Measurements from ENCODE around the gene HCN2. TPM values are rescaled to one million over a fixed set of nuclear protein-coding genes. Genes with fewer than 3 reads are reported as not detected.

Gene HCN2
- total and polyA plus RNA-seq, 9 of the 15 experiments (the other 6 are each of a cell fraction or from before 2014, with no cell fraction given), result 0.29 to 4.2 (median 0.82) TPM; not detected in 2

GRCh38 chr19:658059-658839 is 68.6 kb downstream of the HCN2 start:
- intact Hi-C loops (cut with micrococcal nuclease), result no loop called here
- H3K79me2 ChIP-seq (ENCODE audit: control insufficient read depth, insufficient read depth, low read length), result peaks cover 95% of the 10 kb centered on the region
- H3K27ac ChIP-seq (ENCODE audit: extremely low read depth, low read depth, low read length), result no peak overlapping the region
- no peaks in the 10 kb centered on the region for H3K9me3 ChIP-seq (replicated peaks; ENCODE audit: control insufficient read depth, insufficient read depth, low read depth, low read length)
- FAIRE-seq, result no peak
- in situ Hi-C loops (cut with MboI), result no loop called here
- H3K4me1 ChIP-seq (replicated peaks in 1 of 2; ENCODE audit: control insufficient read depth in 2 of 2, insufficient read depth in 2 of 2, low read length in 2 of 2), result peaks cover 14 to 77% of the 10 kb centered on the region in 2 experiments
- H2AFZ ChIP-seq (ENCODE audit: low read depth, low read length), result no peak overlapping the region
- BruUV-seq (replicated peaks), result no TSS peak
- H4K20me1 ChIP-seq (replicated peaks; ENCODE audit: control insufficient read depth, insufficient read depth, low read length), result peaks cover 60% of the 10 kb centered on the region
- ChIA-PET POLR2A (interaction anchor here (1.5 kb wide), 1 partner anchor 10 kb away, joined by 4 read pairs; no protein-coding TSS in a partner anchor), CTCF (ENCODE audit: low intra/inter-chr PET ratio) (no interaction called here)
- H3K4me2 ChIP-seq (ENCODE audit: insufficient read depth, low read length), result no peak overlapping the region
- ATAC-seq, result no peak
- peak overlapping the region in 1 of 2 experiments; percentile 52; a peak in 2 of 4 replicates for H3K9ac ChIP-seq (ENCODE audit: insufficient read depth in 1 of 2, low read depth in 2 of 2, low read length in 2 of 2)
- DNase-seq (ENCODE audit: extremely low read depth in 1 of 4, low spot score in 3 of 4), result no peak
- no peak for TF ChIP-seq DNMT1 (IDR thresholded peaks at IDR 0.05)
- TF ChIP-seq ZNF143 (CRISPR knock-in tag; IDR thresholded peaks at IDR 0.05), result no peak
- TF ChIP-seq RBM22 (IDR thresholded peaks at IDR 0.05; ENCODE audit: low read depth, low read length, poor library complexity, severe bottlenecking), result peak; percentile 37
- no peak for TF ChIP-seq RBM39 (optimal IDR thresholded peaks at IDR 0.05; ENCODE audit: low read depth, low read length)
- no peak for TF ChIP-seq PCBP1 (IDR thresholded peaks at IDR 0.05; ENCODE audit: low read depth, low read length, poor library complexity, severe bottlenecking)
- no peak for TF ChIP-seq ZBTB2 (IDR thresholded peaks at IDR 0.05)
- no peak for TF ChIP-seq ZBTB43 (CRISPR knock-in tag; IDR thresholded peaks at IDR 0.05)
- no peak for TF ChIP-seq BRCA1 (IDR thresholded peaks at IDR 0.05)
- no peak for TF ChIP-seq BRCA1 (CRISPR knock-in tag; IDR thresholded peaks at IDR 0.05)
- TF ChIP-seq POLR2G (IDR thresholded peaks at IDR 0.05; ENCODE audit: low read depth, low read length), result peak; percentile 43; the same call in 1 of the 2 replicates
- TF ChIP-seq ZFPM2 (CRISPR knock-in tag; IDR thresholded peaks at IDR 0.05), result no peak
- H3K36me3 ChIP-seq (ENCODE audit: control insufficient read depth, insufficient read depth, low read length), result peaks cover 81% of the 10 kb centered on the region; the same call in 2 of the 3 replicates
- peaks cover 14% of the 10 kb centered on the region for H3K9me1 ChIP-seq (ENCODE audit: control insufficient read depth, insufficient read depth, low read length)
- H3K4me3 ChIP-seq, result no peak overlapping the region
- H3K27me3 ChIP-seq (ENCODE audit: control insufficient read depth in 2 of 2, insufficient read depth in 2 of 2, low read length in 2 of 2), result no peaks in the 10 kb centered on the region
- 93% methylated on average over 30 of the region's 33 CpGs for WGBS (ENCODE audit: insufficient coverage, low coverage, missing lambda C conversion rate)
